ENCODE data around the gene RAVER1. TPM values are rescaled to one million over a fixed set of nuclear protein-coding genes. Genes with fewer than 3 reads are reported as not detected.
A peak's percentile ranks its signal among the peaks of the same experiment; 100 is the strongest.

Gene RAVER1
- total and polyA plus RNA-seq, 2 of the 13 experiments (the other 11 are each of a cell fraction or from before 2014, with no cell fraction given), result 3.6 to 7.9 TPM

GRCh38 chr19:10290357-10290875 is 42.9 kb downstream of the RAVER1 start (continued):
- peak; percentile 57 for TF ChIP-seq ZNF800 (CRISPR knock-in tag; IDR thresholded peaks at IDR 0.05)
- peak; percentile 9 for TF ChIP-seq AGO1 (IDR thresholded peaks at IDR 0.05; ENCODE audit: low read depth, low read length, poor library complexity, severe bottlenecking)
- TF ChIP-seq RERE (CRISPR knock-in tag; IDR thresholded peaks at IDR 0.05; ENCODE audit: low read depth), result no peak
- no peak for TF ChIP-seq ZBTB40 (IDR thresholded peaks at IDR 0.05)
- no peak for TF ChIP-seq ZBTB40 (CRISPR knock-in tag; IDR thresholded peaks at IDR 0.05)
- TF ChIP-seq SYNCRIP (IDR thresholded peaks at IDR 0.05; ENCODE audit: insufficient read depth, low read depth, low read length), result no peak
- TF ChIP-seq HDAC2 (CRISPR knock-in tag; IDR thresholded peaks at IDR 0.05), result no peak
- TF ChIP-seq ZNF160 (CRISPR knock-in tag; IDR thresholded peaks at IDR 0.05), result no peak
- TF ChIP-seq NFYB (CRISPR knock-in tag; IDR thresholded peaks at IDR 0.05), result no peak
- TF ChIP-seq SP2 (CRISPR knock-in tag; IDR thresholded peaks at IDR 0.05), result 0 out of 2 replicates have a peak, but pooled peaks have one; percentile 11
- TF ChIP-seq SKI (IDR thresholded peaks at IDR 0.05; ENCODE audit: partially characterized antibody), result no peak
- TF ChIP-seq RXRA (CRISPR knock-in tag; IDR thresholded peaks at IDR 0.05), result no peak
- TF ChIP-seq ZNF432 (CRISPR knock-in tag; IDR thresholded peaks at IDR 0.05; ENCODE audit: borderline replicate concordance), result no peak
- no peak for TF ChIP-seq ZNF589 (CRISPR knock-in tag; conservative IDR thresholded peaks at IDR 0.05)

Measured in HepG2 (cell line).